NT2/D1 (cell line): Measurements from ENCODE around the gene MROH9.
"Not testable (repeated sequence)": the region's sequence is repeated elsewhere in the genome, so short reads cannot be mapped to it uniquely, and the experiment has no call there.

Experiments used
- DNase-seq: peaks from one replicate; pipeline ENCODE4 v3.0.0-alpha.2; 2011; ENCODE audit warnings: low read depth, low spot score
- H3K27me3 ChIP-seq: 2 replicates; pipeline ENCODE4 v1.6.0; 2011; ENCODE audit warnings: mild to moderate bottlenecking; ENCODE audit not compliant: insufficient read length, insufficient read depth
- H3K36me3 ChIP-seq: 2 replicates; pipeline ENCODE4 v1.6.1; 2011; ENCODE audit warnings: mild to moderate bottlenecking, low read length, mixed read lengths; ENCODE audit not compliant: insufficient read depth, insufficient read length
- H3K4me1 ChIP-seq: 2 replicates; pipeline ENCODE4 v1.5.1; 2011; ENCODE audit not compliant: insufficient read depth, insufficient read length
- H3K4me3 ChIP-seq: 2 replicates; pipeline ENCODE4 v1.5.1; 2011; ENCODE audit warnings: low read depth; ENCODE audit not compliant: insufficient read length
- H3K9ac ChIP-seq: 2 replicates; pipeline ENCODE4 v1.6.0; 2011; ENCODE audit warnings: low read depth; ENCODE audit not compliant: insufficient read length
- H3K9me3 ChIP-seq: 2 replicates; pipeline ENCODE4 v1.5.1; 2011; ENCODE audit warnings: mild to moderate bottlenecking, low read length; ENCODE audit not compliant: insufficient read depth
- SUZ12 ChIP-seq: IDR thresholded peaks from 2 replicates; pipeline ENCODE4 v1.6.1; 2011; ENCODE audit not compliant: insufficient read length, insufficient read depth; ENCODE audit errors: extremely low read depth
- YY1 ChIP-seq: IDR thresholded peaks from 2 replicates; pipeline ENCODE4 v1.6.1; 2011; ENCODE audit not compliant: insufficient read length, insufficient read depth
- ZNF274 ChIP-seq: IDR thresholded peaks from 2 replicates; pipeline ENCODE4 v1.6.1; 2011; ENCODE audit warnings: mild to moderate bottlenecking, low read depth, low read length

MROH9 gene

GRCh38 chr1:170908942-170909341 lies 26.4 kb upstream of the MROH9 start:
- H3K9ac ChIP-seq: no peak overlapping the region
- H3K4me1 ChIP-seq: no peaks in the 10 kb centered on the region
- no peaks in the 10 kb centered on the region for H3K36me3 ChIP-seq
- no peak overlapping the region for H3K4me3 ChIP-seq
- no peak for DNase-seq
- H3K27me3 ChIP-seq: no peaks in the 10 kb centered on the region
- no peaks in the 10 kb centered on the region for H3K9me3 ChIP-seq
- TF ChIP-seq SUZ12 (no peak), YY1 (no peak), ZNF274 (no peak)

- no peak for TF ChIP-seq ZNF274
- no peak for TF ChIP-seq YY1
- no peak for TF ChIP-seq SUZ12
- Histone ChIP-seq H3K36me3 (no peaks in the 10 kb centered on the region), H3K9me3 (no peaks in the 10 kb centered on the region), H3K9ac (no peak overlapping the region), H3K4me1 (no peaks in the 10 kb centered on the region), H3K27me3 (no peaks in the 10 kb centered on the region), H3K4me3 (no peak overlapping the region)
- no peak for DNase-seq
Measured at GRCh38 chr1:170910273-170910672, 25.1 kb upstream of the MROH9 start.

GRCh38 chr1:170917373-170917772 lies 18.0 kb upstream of the MROH9 start:
- Histone ChIP-seq H3K4me1 (no peaks in the 10 kb centered on the region), H3K4me3 (no peak overlapping the region), H3K27me3 (no peaks in the 10 kb centered on the region), H3K36me3 (no peaks in the 10 kb centered on the region), H3K9me3 (peaks cover 26% of the 10 kb centered on the region), H3K9ac (no peak overlapping the region)
- DNase-seq: no peak
- TF ChIP-seq SUZ12: no peak
- no peak for TF ChIP-seq YY1
- no peak for TF ChIP-seq ZNF274

GRCh38 chr1:170924656-170925055 lies 10.7 kb upstream of the MROH9 start:
- peaks cover 26% of the 10 kb centered on the region for H3K9me3 ChIP-seq
- DNase-seq, H3K4me3 ChIP-seq, H3K27me3 ChIP-seq, H3K36me3 ChIP-seq, H3K9ac ChIP-seq, H3K4me1 ChIP-seq: not testable (repeated sequence)

- H3K4me1 ChIP-seq: no peaks in the 10 kb centered on the region
- no peak overlapping the region for H3K4me3 ChIP-seq
- H3K27me3 ChIP-seq: no peaks in the 10 kb centered on the region
- DNase-seq: no peak
- H3K9ac ChIP-seq: no peak overlapping the region
- TF ChIP-seq ZNF274 (no peak), YY1 (no peak), SUZ12 (no peak)
- no peaks in the 10 kb centered on the region for H3K9me3 ChIP-seq
- H3K36me3 ChIP-seq: no peaks in the 10 kb centered on the region
Measured at GRCh38 chr1:170927955-170928840, 7.1 kb upstream of the MROH9 start.

GRCh38 chr1:170929412-170929834 lies 5.9 kb upstream of the MROH9 start:
- no peaks in the 10 kb centered on the region for H3K36me3 ChIP-seq
- H3K4me3 ChIP-seq: no peak overlapping the region
- H3K4me1 ChIP-seq: no peaks in the 10 kb centered on the region
- H3K27me3 ChIP-seq: no peaks in the 10 kb centered on the region
- DNase-seq: no peak
- no peaks in the 10 kb centered on the region for H3K9me3 ChIP-seq
- no peak overlapping the region for H3K9ac ChIP-seq
- TF ChIP-seq SUZ12: no peak
- no peak for TF ChIP-seq ZNF274
- no peak for TF ChIP-seq YY1

- peak; percentile 63 for DNase-seq
- H3K27me3 ChIP-seq: no peaks in the 10 kb centered on the region
- no peak overlapping the region for H3K4me3 ChIP-seq
- no peaks in the 10 kb centered on the region for H3K4me1 ChIP-seq
- TF ChIP-seq SUZ12 (no peak), YY1 (no peak), ZNF274 (no peak)
- no peaks in the 10 kb centered on the region for H3K9me3 ChIP-seq
- H3K36me3 ChIP-seq: no peaks in the 10 kb centered on the region
- H3K9ac ChIP-seq: no peak overlapping the region
Measured at GRCh38 chr1:170929835-170930554, 5.3 kb upstream of the MROH9 start.
